IPS DF 4.7 (cell line): ENCODE data around the gene PPBP.
"Not testable (repeated sequence)": the region's sequence is repeated elsewhere in the genome, so short reads cannot be mapped to it uniquely, and the experiment has no call there.

Source experiments
- DNase-seq: peaks from one replicate; pipeline ENCODE4 v3.0.0-alpha.2; 2013; ENCODE audit warnings: low spot score; ENCODE audit errors: extremely low read depth

Gene PPBP

DNA sequence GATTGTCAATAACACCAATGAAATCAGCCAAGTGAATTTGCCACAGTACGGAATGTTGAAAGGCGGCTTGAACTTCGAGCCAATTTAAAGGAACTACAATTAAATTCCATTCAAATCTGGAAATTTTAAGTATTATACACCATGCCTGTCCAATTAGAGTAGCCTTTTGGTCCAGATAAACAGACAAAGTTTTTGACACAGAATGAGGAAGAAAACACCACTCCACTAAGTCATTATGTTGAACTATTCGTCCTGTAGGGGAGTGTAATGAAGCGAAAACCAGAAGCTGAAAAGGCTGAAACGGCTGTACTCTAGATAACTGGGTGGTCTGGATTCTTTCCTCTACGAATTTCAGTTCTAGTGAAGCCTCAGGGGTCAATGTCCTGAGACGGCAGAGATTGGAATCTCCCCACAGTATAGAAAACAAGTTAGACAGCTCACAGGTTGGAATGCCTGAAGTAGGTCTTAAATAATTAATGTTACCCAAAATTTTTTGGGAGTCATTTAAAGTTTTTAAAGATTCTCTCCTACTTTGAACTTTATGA lies 37.5 kb downstream of the PPBP start:
- DNase-seq, result not testable (repeated sequence)

DNA sequence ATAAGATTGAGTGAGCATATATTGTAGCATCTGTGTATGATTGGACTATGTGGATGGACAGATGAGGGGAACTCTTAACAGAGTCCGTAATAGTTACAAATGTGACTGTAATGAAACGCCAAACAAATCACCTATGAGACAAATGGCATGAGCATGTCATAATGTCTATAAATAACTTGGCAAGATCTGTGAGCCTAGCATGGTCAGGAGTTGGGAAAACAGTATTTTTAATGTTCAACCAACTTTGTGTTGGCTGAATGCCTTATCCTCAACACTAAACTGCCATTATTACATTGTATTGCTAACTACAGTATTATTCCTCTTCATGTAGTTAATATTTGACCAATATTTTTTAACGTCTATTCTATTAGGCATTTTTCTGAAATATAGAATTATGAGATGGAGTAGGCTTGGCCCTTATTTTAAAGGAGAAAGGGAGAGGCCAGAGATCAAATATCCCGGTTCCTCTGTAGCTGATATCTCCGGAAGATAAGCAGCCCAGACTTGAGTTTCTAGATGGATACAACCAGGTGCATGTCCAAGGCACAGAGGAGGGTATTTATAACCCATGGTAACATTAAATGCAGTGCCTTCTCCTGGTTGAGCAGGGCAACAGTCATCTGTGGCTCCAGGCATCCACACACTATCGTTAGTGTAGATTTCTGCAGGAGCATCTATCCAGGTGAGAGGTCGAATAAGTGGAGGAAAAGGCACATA lies 38.8 kb downstream of the PPBP start:
- DNase-seq, result no peak

DNA sequence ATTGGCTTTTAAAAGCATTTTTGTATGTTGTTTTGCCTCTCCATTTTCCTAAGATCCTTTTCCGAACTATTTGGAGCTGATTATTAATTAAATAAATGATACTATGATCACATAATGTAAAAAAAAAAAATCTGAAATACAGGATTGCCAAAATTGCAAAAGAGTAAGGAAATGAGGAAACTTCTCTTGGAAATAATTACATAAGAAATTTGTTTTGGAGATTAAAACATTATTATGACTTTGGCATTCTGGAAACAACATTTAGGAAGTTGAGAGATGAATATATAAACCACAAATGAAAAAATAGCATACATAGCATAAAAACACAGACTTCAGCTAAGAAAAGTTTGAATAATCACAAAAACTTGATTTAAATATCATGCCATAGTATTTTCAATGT lies 39.7 kb downstream of the PPBP start:
- DNase-seq, result no peak

DNA sequence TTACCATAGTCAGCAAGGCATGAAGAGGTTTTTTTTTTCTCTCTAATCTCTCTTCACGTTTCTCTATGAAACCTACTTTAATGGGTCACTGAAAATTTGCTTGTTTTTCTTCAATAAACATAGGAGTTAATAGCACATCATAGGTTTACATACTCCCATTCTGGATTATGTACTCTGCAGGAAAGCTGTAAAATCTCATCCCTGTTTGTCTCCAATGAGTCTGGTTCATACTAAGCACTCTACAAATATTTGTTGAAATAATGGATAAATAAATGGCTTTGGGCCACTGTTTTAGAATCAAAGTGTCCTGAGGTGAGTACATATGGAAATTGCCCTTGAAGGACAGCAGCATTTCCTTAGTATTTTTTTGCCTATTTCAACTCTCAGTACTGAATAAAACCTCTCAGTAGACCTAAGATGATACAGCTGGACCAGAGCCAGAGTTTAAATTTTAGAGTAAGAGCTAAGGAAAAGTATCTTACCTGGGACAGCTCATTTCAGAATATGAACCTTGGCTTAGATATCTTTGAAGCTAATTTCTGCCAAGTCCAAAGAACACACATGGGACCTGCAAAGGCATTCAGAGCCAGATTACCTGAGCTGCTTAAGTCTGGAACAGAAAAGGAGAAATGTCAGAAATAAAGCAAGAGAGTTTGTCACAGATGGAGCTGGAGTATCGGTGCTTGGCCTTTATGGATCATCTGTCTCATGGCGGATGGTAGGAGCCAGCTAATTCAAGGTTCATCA lies 40.6 kb downstream of the PPBP start:
- DNase-seq, result no peak

DNA sequence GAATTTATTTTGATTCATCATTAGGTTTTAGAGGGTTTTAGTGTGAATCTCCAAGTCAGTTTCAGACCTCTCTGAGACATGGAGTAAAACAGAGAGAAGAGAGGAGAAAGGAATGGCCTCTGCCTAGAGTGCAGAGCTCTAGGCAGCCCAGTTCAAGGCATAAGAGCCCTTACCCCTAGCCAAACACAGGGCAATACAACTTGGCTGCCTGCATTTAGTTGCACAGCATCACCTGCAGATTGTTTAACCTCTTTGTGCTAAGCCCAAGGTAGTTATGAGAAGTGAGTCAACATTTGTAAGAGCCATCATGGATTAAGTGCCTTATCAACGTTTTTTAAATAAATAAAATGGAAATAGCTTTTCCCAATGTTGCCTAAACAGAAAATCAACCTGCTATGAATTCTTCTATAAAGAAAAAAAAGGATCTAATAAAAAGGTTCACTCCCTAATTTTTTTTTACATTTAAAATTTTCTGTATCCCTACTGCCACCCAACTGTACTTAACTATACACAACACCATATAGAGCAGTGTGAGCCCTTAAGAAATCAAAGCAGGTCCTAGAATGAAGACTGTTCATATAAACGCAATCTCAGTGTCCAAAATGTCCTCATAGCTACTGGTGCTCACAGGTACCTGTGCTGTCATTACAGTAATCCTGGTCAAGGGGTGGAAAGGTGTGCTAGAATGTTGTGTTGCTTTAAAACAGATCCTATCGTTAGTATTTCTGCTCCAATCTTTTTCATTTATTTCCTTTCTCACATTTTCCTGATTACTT lies 42.1 kb downstream of the PPBP start:
- DNase-seq, result no peak

DNA sequence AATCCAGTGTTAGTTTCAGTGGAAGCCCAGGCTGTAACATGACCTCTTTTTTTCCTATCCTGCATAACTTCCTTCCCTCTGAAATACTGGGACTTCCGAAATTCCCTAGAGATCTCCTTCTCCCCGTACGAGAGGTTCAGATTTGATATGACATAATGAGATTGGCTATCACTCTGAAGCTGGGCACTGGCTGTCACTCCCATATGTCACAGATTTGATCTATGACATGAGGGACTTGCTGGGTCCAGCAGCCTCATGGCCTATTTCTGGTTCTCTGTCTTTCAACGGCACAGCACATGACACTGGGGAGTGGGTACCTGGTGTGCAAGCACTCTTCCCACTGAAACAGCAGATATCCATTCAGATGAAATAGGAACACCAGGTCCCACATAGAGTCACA lies 42.9 kb downstream of the PPBP start:
- DNase-seq, result no peak

DNA sequence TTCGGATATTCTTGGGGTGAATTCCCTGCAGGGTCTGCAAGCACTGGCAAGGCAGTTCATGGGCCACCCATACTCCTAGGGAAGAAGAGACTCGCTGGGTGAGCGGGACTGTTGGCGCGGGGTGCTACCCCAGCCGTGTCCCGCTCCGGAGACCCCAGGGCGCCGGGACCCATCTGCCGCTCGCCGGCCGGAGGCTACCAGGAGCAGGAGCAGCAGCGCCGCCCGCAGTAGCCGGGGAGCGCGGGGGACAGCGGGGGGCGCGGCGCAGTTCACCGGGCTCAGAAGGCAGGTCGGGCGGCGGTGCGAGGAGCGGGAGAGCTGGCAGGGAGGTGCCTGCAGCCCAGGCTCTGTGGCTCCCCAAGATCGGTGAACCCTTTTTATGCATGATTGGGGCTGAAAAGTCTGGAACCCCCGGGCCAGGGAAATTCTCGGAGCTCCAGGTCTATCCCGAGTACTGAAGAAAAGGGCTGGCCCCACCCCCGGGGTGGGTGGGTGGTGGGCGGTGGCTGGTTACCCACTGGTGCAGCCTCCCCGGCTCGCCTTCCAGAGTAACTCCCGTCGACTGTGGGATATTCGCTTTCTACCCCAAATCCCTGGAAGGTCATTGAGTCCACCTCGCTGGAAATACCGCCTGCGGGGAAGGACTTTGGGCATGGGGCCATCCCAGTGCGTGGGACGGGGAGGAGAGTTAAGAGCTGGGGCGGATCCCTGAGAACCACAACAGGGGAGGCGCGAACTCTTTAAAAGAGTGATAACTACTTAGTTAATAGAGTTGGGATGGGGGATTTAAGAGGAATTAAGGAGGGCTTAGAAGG lies 43.7 kb downstream of the PPBP start:
- no peak for DNase-seq

DNA sequence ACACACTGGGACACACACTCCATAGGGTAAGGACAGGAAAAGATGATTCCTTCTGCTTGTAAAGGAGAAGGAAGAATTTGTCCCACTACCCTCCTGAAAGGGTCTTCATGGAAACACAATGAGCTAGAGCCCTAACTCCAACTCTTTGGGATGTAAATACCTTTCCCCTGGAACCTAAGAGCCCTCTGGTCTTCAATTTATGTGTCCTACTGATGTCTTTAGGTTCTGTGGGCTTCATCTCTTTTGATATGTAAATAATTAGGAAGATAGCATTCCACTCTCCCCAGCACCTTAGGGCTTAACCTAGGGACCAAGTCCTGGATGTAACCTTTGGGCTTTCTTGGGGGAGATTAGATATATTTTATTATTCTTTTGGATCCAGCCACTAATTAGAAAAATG lies 44.4 kb downstream of the PPBP start:
- no peak for DNase-seq

DNA sequence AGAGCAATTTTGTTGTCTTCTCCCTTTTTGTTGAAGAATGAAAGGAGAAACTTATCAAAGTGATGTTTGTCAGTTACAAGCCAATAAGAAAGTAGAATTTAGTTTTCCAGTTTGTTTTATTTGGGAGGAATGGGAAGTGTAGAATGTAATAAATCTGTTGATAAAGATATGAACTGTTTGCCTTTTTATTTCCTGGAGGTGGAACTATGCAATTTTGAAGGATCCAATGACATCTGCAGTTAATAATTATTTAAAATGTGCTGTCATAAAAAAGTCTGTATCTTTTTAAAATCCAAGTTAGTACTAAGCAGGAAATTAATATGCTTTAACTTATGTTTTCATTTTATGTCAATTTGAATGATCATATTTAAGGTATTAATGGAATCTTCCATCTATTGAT lies 51.0 kb downstream of the PPBP start:
- no peak for DNase-seq
